Ammon's horn (tissue), 1 donor: ENCODE measurements around the gene PLCB4.

Experiments used
- DNase-seq: peaks from one replicate; pipeline ENCODE4 v3.0.0-alpha.2; 2016; ENCODE audit warnings: low spot score

The PLCB4 gene

GRCh38 chr20:9498322-9498721, 429.4 kb downstream of the PLCB4 start:
- DNase-seq, result no peak

GRCh38 chr20:9499126-9499899, 430.4 kb downstream of the PLCB4 start:
- DNase-seq, result no peak

DNA sequence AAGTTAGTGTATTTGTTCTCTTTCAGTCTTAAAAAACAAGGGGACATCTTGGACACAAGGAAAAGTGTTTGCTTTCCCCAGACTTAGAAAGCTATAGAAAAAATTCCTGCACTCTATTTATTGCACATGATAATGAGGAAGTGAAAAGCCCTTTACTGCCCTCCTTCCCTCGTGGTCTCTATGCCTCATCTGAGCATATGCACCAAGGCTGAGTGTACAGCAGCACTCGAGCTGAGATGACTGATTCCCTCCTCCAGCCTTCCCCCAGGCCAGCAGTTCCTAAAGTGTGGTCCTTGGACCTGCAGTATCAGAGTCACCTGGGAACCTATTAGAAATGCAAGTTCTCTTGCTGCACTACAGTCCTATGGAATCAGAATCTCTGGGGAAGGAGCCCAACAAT, 431.2 kb downstream of the PLCB4 start:
- peak; percentile 61 for DNase-seq

DNA sequence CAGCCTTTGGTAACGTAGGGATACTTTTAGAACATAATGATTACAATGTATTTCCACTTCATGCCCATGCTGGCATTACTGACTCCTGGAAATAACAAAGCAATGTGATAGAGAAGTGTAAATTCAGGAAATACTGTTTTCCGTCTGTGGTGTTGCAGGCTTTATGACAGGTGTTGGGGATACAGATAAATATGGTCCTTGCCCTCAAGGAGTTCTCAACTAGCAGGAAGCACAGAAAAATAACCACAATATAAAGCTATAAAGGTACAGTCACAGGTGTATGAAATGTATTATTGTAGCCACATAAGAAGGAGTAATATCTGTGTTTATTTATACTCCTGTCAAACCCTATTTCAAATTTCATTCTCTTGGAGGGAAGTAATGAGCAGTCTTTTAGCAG, 432.6 kb downstream of the PLCB4 start:
- no peak for DNase-seq

GRCh38 chr20:9503526-9504245, 434.8 kb downstream of the PLCB4 start:
- DNase-seq, result peak; percentile 56

- no peak for DNase-seq
These were observed 437.5 kb downstream of the PLCB4 start for GRCh38 chr20:9506280-9506821.

DNA sequence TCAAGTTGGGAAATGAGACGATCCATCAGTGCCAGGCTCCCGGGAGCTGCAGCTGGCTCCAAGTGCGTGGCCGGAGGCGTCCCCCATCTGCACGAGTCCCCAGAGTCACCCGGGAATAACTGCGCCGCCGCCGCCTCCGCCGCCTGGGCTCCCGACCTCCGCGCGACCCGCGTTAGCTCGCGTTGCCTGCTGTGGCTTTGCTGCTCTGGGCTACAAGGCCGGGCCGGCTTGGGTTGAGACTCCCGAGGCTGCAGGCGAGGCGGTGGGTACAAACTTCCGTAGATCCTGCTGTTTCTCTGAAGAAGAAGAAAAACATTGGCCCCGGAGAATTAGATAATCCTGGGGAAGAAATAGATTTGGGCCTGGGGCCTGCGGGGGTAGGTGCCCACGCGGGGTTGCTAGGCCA, 438.1 kb downstream of the PLCB4 start:
- peak; percentile 16 for DNase-seq

DNA sequence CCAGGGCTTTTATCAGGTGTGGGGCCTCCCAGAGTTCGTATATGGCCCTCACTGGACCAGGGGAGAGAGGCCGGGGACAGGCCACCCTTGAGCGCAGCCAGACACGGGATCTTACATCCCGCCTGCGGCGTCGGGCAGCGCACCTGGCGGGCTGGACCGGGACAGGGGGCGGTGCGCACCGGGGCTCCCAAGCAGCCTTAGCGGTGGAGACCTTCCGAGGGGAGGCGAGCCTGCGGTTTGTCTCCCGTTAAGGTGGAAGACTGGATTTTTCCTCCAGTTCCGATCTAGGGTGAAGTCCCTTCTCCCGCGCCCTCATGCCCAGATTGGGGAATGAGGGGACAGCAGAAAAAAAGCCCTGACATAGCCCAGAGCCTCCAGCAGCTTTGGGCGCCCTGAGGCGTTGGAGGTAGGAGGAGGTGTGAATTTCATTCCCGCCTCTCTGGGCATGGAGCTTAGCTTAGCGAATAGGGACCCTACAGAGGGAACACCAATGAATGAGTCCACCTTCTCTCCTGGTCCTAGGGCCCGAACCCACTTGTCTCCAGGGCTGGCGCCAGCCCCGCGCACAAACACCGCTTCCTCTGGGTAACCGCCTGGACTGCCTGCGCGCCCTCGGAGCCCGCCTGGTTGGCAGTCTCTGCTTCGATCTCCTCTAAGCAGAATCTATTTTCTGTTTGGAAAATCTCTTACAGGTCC, 438.8 kb downstream of the PLCB4 start:
- DNase-seq, result no peak

- no peak for DNase-seq
These were observed 439.4 kb downstream of the PLCB4 start for GRCh38 chr20:9508240-9508661.

GRCh38 chr20:9508696-9509178, 439.9 kb downstream of the PLCB4 start:
- DNase-seq, result no peak

GRCh38 chr20:9509246-9509645, 440.4 kb downstream of the PLCB4 start:
- no peak for DNase-seq

DNA sequence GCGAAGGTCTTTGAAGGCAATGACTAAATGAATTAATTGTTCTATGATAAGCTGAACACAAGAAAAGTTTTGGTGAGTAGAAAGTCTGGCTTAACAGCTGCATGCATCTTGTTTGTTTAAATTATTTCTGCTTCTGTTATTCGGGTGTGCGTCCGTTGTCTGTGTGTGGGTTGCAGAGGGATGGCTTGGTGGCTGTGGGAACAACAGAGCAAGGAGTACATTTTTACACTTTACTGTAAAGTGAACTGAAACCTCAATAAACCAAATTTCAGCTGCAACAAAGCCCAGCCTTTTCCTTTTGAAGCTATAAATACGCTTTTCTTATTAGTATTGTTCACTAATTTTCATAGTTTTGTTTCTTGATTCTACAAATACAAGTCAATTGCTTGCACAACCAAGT, 442.0 kb downstream of the PLCB4 start:
- DNase-seq, result no peak

- DNase-seq, result peak; percentile 53
These were observed 445.2 kb downstream of the PLCB4 start for GRCh38 chr20:9514072-9514460.

GRCh38 chr20:9514461-9515213, 445.8 kb downstream of the PLCB4 start, which contains the start of gene LAMP5:
Gene LAMP5, plus strand, starts transcription at chr20:9514590. Its CDS starts 263 bp downstream, at chr20:9514853.
- DNase-seq, result peak; percentile 60

DNA sequence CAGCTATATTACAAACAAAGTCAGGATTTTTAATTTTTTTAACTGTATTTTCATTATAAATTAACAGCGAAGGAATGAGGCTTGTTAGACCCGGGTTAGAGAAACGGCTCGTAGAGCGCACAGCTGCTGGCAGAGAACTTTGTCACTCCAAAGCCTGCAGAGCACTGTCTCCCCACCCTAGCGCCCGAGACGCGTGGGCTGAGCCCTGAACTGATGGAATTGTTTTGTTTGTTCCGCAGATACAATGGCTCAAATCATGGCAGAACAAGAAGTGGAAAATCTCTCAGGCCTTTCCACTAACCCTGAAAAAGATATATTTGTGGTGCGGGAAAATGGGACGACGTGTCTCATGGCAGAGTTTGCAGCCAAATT, 446.3 kb downstream of the PLCB4 start:
- peak; percentile 34 for DNase-seq

GRCh38 chr20:9515741-9516233, 446.9 kb downstream of the PLCB4 start:
- no peak for DNase-seq

- peak; percentile 26 for DNase-seq
These were observed 447.5 kb downstream of the PLCB4 start for GRCh38 chr20:9516234-9516871.

- DNase-seq, result no peak
These were observed 448.6 kb downstream of the PLCB4 start for GRCh38 chr20:9517297-9518162.

- no peak for DNase-seq
These were observed 449.8 kb downstream of the PLCB4 start for GRCh38 chr20:9518576-9519175.

DNA sequence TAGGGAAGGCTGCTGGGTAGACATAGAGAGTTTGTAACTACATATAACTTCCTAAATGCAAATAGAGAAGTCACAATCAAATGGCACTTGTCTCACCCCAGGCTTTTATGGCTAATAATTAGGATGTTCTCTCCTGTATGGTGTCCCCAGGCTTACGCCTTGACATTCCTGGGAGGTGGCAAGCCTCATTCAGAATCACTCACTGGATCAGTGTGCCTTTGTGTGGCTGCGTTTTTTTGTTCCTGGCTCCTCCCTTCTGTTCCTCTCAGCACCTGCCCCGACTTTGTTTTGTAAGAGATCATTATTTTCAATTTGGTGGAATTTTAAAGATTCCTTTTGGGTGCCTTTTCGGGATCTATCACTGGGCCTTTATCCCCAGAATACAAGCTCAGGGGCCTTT, 451.2 kb downstream of the PLCB4 start:
- DNase-seq, result no peak
